Measurements from ENCODE around the gene ZMYM2.
"Not testable (repeated sequence)": the region's sequence is repeated elsewhere in the genome, so short reads cannot be mapped to it uniquely, and the experiment has no call there.

Gene ZMYM2

DNA sequence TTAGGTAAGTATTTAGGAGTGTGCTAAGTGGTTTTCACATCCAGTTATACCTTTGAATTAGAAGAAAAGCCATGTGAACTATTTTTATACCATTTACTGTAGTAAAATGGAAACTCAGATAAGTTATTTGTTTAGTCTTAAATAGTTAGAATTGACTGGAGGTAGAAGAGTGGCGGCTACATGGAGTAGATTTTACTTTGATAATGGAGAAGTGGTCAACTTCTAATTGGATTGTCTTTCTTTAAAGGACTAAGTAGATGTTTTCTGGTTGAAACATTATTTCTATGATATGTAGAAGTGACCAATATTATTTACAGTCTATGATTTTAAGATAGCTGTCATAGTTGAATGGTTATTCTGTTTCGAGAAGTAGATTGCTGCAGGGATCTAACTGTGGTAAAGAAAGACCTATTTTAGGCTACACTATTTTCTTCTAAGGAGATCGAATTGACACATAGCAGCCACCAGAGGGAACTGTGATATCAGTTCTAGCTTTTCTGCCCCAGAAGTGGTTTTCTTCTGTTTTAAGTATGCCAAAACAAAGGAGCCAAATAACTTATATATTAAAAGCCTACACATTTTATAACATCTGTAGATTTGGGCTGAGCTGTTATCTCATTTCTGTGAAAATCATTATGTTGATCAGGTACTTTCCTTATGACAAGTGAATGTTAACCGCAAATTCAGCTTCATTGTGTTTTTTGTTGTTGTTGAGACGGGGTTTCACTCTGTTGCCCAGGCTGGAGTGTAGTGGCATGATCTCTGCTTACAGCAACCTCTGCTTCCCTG is 26.1 kb downstream of the ZMYM2 start:
- no peak for DNase-seq

DNA sequence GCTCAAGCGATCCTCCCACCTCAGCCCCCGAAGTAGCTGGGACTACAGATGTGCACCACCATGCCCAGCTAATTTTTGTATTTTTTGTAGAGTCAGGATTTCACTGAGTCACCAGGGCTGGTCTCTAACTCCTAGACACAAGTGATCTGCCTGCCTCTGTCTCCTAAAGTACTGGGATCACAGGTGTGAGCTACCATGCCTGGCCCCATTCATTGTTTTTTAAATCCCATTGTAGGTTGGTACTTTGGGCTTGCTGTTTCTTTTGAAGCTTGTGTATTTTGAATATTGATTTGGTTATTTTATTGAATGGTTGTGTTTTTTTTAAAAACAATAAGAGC is 26.7 kb downstream of the ZMYM2 start:
- DNase-seq = no peak

GRCh38 chr13:19991531-19991930 is 33.0 kb downstream of the ZMYM2 start:
- no peak for DNase-seq

DNA sequence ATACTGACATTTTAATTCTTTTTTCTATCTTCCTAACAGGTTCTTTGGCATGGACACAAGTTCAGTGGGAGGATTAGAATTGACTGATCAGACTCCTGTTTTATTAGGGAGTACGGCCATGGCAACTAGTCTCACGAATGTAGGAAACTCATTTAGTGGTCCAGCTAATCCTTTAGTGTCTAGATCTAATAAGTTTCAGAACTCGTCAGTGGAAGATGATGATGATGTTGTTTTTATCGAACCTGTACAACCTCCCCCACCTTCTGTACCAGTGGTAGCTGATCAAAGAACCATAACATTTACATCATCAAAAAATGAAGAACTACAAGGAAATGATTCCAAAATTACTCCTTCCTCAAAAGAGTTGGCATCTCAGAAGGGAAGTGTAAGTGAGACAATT is 34.5 kb downstream of the ZMYM2 start:
- DNase-seq = no peak

GRCh38 chr13:19998960-19999359 is 40.4 kb downstream of the ZMYM2 start:
- DNase-seq = no peak

- DNase-seq = no peak
Observed at GRCh38 chr13:20000062-20000552, 41.6 kb downstream of the ZMYM2 start.

- no peak for DNase-seq
Observed at GRCh38 chr13:20001366-20002190, 43.1 kb downstream of the ZMYM2 start.

GRCh38 chr13:20002787-20003186 is 44.3 kb downstream of the ZMYM2 start:
- DNase-seq = no peak

GRCh38 chr13:20006206-20006605 is 47.7 kb downstream of the ZMYM2 start:
- DNase-seq = no peak

DNA sequence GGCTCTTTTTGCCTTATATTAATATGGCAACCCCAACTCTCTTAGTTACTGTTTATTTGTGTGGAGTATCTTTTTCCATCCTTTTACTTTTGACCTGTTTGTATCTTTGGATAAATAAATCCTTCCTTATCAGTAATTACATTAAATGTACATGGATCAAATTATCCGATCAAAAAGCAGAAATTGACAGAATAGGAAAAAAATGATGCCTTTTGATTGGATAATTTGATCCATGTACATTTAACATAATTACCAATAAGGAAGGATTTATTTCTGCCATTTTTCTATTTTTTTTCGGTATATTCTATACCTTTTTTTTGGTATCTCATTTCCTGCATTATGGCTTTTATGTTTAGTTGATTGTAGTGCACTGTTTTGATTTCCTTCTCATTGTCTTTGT is 57.2 kb downstream of the ZMYM2 start:
- no peak for DNase-seq

- no peak for DNase-seq
Observed at GRCh38 chr13:20016649-20017364, 58.3 kb downstream of the ZMYM2 start.

GRCh38 chr13:20017365-20017711 is 58.8 kb downstream of the ZMYM2 start:
- no peak for DNase-seq

DNA sequence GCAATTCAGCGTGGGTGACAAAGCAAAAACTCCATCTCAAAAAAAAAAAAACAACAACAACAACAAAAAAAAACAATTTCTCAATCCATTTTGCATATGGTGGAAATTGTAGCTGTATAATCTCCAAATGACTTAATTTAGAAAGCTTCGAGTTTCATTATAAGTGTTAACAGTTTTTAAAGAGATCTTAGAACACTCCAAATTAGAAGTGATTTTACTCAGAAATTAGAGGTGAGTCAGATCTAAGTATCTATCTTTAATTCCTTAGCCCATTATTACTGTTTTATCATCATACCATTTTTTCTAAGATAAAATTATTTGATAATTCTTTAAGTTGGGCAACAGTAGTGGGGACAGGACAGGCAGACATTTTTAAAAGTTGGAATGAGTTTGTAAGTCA is 60.5 kb downstream of the ZMYM2 start:
- no peak for DNase-seq

GRCh38 chr13:20024702-20025101 is 66.2 kb downstream of the ZMYM2 start:
- DNase-seq = no peak

DNA sequence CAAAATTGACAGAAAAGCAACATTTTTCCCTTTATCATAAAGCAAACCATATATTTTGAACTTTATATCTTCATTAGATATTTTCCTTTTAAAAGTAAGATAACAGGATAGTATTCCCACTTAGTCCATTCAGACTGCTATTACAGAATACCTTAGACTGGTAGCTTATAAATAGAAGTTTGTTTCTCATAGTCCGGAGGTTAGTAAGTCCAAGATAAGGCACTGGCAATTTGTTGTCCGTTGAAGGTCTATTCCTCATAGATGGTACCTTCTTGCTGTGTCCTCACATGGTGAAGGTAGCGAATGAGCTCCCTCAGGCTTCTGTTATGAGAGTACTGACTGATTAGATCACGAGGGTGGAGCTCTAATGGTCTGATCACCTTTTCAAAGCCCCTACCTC is 70.4 kb downstream of the ZMYM2 start:
- DNase-seq = no peak

DNA sequence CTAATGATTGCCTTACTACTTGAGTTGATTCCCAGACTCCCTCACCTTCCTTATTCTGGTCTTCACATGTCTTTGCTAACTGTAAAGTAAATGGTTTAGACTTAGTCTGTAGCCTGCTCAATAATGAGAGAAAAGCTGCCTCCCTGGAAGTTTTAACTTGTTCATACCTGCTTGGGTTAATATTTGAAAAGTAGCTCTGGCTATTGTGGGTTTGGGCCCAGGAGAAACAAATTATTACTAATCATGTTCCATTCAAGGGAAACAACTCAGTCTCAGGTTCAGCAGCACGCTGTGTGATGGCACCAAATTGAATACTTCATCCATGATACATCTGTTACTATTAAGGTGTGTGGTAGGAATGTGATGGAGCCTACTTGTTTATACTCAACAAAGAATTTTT is 75.0 kb downstream of the ZMYM2 start:
- DNase-seq = no peak

DNA sequence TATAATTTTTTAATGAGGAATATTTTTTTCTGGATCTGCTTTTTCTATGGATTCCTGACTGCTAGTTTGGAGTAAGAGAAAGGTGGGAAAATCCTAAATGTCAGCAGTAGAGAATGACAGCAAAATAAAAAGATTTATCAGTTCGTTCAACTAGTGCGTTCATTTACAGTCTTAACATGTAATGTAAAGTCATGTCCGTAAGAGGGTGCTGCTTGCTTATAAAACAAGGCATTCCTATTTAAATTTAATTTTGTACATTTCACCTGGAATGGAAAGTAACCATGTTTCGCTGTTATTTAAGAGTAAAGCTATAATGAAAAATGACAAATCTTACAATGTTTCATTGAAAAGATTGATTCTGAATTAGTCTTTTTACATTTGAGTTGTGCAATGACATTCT is 76.6 kb downstream of the ZMYM2 start:
- DNase-seq = no peak

DNA sequence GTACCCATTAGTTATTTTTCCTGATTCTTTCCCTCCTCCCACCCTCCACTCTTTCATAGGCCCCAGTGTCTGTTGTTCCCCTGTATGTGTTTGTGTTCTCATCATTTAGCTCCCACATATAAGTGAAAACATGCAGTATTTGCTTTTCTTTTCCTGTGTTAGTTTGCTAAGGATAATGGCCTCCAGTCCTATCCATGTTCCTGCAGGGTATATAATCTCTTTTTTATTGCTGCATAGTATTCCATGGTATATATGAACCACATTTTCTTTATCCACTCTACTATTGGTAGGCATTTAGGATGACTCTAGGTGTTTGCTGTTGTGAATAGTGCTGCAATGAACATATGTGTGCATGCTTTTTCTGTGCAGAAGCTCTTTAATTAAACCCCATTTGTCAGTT is 79.4 kb downstream of the ZMYM2 start:
- DNase-seq = no peak

DNA sequence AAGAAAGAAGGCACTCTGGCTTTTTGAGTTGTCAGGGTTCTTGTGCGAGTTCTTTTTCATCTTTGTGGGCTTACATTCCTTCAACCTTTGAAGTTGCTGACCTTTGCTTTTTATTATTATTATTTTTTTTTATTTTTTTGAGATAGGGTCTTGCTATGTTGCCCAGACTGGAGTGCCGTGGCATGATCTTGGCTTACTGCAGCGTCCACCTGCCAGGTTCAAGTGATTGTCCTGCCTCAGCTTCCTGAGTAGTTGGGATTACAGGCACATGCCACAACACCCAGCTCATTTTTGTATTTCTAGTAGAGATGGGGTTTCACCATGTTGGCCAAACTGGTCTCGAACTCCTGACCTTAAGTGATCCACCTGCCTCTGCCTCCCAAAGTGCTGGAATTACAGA is 84.1 kb downstream of the ZMYM2 start:
- not testable (repeated sequence) for DNase-seq

DNA sequence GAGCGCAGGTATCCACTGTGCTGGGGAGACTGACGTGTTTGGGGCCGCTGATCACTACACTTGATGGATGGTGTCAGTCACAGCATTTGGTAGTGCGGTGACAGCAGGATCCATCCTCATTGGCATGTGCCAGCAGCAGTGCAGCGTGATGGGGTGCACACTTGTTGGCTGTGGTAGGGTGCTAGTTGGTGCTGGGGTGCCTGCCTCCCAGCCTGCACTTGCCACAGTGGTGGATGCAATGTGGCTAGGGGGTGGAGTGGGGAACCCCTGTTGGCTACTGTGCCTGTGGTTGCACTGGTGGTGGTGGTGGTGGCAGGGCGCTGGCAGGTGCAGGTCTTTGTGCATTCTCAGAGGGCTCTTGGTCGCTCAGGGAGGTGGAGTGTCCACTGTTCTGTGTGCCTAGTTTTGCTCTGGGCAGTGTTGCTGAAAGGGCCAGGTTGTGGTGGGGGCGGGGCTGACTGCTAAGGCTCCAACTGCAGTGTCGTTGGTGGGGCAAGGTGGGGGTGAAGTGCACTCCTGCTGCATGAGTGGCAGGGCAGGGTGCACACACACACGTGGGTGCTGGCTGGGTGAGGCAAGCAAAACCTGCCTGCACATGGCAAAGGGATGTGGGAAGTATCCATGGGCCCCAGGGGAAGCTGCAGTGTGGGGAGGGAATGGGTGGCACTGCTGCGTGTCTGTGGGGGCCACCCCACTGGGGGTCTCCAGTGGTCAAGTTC is 84.8 kb downstream of the ZMYM2 start:
- DNase-seq = no peak

DNA sequence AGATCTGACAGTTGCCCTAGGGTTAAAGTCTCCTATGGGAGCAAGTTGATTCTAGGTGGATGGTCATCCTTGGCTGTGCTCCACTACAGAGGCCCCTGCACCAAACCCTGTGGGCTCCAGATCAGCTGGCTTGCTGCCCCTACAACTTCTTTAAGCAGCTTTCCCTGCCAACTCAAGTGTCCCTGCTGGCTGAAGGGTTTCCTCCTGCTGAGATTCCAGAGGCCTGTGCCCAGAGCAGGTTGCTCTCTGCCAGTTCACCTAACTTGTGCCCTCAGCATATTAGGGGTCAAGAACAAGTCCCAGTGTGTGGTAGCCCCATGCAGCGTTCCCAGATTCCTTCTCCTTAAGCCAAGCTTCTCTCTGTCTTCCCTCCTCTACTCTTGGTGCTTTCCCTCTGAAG is 85.6 kb downstream of the ZMYM2 start:
- no peak for DNase-seq

DNA sequence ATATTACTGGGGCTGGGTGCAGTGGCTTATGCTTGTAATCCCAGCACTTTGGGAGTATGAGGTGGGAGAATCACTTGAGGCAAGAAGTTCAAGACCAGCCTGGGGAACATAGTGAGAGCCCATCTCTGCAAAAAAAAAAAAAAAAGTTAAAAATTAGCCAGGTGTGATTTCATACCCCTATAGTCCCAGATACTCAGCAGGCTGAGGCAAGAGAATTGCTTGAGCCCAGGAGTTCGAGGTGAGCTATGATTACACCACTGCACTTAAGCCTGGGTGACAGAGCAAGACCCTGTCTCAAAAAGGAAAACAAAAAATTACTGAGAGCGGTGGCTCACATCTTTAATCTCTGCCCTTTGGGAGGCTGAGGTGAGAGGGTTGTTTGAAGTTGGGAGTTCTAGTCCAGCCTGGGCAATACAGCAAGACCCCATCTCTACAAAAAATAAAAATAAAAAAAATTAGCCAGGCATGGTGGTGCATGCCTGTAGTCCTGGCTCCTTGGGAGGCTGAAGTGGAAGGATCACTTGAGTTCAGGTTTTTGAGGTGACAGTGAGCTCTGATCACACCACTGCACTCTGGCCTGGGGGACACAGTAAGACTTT is 87.5 kb downstream of the ZMYM2 start:
- no peak for DNase-seq

All from stimulated activated CD4-positive, alpha-beta T cell treated with anti-CD3 and anti-CD28 coated beads, Interleukin-4, amount 100 ng/mL, for 24 hours (primary cell).